BLaER1 treated with 17β-estradiol and CSF1 and Interleukin-3, amounts not matched to agents 10 nM and 100 nM (cell line): ENCODE data around the gene STK26.
"Not testable (repeated sequence)": the region's sequence is repeated elsewhere in the genome, so short reads cannot be mapped to it uniquely, and the experiment has no call there.

ENCODE experiments used
- H3K27ac ChIP-seq, 11 experiments: shearing (Covaris generic); formaldehyde crosslinking; 2 replicates each; pipeline ENCODE4 v1.8.1; 2022
- H3K27me3 ChIP-seq, 11 experiments: shearing (Covaris generic); formaldehyde crosslinking; 2 replicates each; pipeline ENCODE4 v1.8.1; 2022
- H3K36me3 ChIP-seq, 11 experiments: shearing (Covaris generic); formaldehyde crosslinking; 2 replicates each; pipeline ENCODE4 v1.8.1; 2022
- H3K4me1 ChIP-seq, 10 experiments: shearing (Covaris generic); formaldehyde crosslinking; 2 replicates each; pipeline ENCODE4 v1.8.1; 2022
- H3K4me2 ChIP-seq, 11 experiments: shearing (Covaris generic); formaldehyde crosslinking; 2 replicates each; pipeline ENCODE4 v1.8.1; 2022
- H3K4me3 ChIP-seq, 10 experiments: shearing (Covaris generic); formaldehyde crosslinking; 2 replicates each; pipeline ENCODE4 v1.8.1; 2022
- H3K9ac ChIP-seq, 11 experiments: shearing (Covaris generic); formaldehyde crosslinking; 2 replicates each; pipeline ENCODE4 v1.8.1; 2022
- H3K9me3 ChIP-seq, 11 experiments: shearing (Covaris generic); formaldehyde crosslinking; replicated peaks in 1 of 11; 2 replicates each; pipeline ENCODE4 v1.8.1; 2022
- H4K20me1 ChIP-seq, 11 experiments: shearing (Covaris generic); formaldehyde crosslinking; 2 replicates each; pipeline ENCODE4 v1.8.1; 2022
- Cebpa-rat ChIP-seq, 11 experiments: shearing (Covaris generic); IDR thresholded peaks; 2 replicates each; pipeline ENCODE4 v1.8.1; 2022

STK26 gene

DNA sequence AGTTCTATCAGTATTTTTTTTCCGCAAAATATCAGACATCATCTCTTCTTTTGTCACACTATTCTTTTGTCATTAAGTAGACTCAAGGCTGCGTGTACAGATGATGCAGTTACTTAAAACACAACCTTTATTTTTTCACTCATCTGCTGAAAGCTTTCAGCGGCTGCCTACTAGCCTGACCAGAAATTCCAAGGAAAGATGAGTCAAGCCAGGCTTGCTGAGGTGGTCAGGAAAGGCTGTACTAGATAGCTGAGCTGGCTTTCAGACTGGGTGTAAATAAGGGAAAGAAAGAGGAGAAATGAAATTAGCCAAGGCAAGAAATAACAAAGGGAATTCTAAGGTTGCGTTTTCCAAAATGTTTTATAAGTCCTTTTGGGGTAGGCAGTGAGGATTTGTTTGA, 17.9 kb downstream of the STK26 start:
- Histone ChIP-seq H3K9me3 (no peaks in the 10 kb centered on the region), H3K4me2 (peak overlapping the region in 2 of 11 experiments; percentile 15 to 26; a peak in 1 of 22 replicates), H3K9ac (no peak overlapping the region), H3K27me3 (peaks cover 93 to 97% (median 96%) of the 10 kb centered on the region in 11 experiments), H3K4me1 (peaks cover 0 to 17% (median 4%) of the 10 kb centered on the region in 10 experiments; a peak in 10 of 20 replicates), H3K4me3 (no peak overlapping the region), H3K27ac (no peak overlapping the region), H3K36me3 (no peaks in the 10 kb centered on the region; a peak in 1 of 22 replicates), H4K20me1 (peaks cover 0 to 95% (median 56%) of the 10 kb centered on the region in 11 experiments; a peak in 18 of 22 replicates)
- TF ChIP-seq Cebpa-rat (IDR thresholded peaks at IDR 0.05) = no peak

DNA sequence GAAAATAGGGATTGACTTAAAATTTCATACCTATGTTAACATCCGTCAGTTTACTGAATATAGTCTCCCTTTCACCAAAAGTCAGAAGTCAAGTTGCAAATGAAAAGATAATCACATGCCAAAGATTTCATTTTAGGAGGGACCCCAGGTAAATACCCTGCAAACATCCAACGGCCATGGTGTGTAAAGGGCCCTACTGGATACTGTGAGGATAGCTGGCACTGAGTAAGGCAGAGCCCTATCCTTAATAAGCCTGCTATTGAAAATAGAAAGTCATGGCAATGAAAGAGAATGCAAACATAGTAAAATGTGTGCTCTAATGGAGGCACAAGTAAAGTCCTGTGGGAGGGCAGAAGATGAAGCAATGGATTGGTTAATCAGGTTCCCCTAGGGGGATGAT, 20.9 kb downstream of the STK26 start:
- Histone ChIP-seq H3K27me3 (peaks cover 90 to 96% (median 92%) of the 10 kb centered on the region in 11 experiments), H3K36me3 (peaks cover 0 to 5% (median 0%) of the 10 kb centered on the region in 11 experiments; a peak in 4 of 22 replicates), H3K4me2 (no peak overlapping the region), H3K4me3 (no peak overlapping the region), H3K4me1 (peaks cover 0 to 20% (median 0%) of the 10 kb centered on the region in 10 experiments; a peak in 2 of 20 replicates), H3K27ac (no peak overlapping the region), H4K20me1 (peaks cover 0 to 91% (median 39%) of the 10 kb centered on the region in 11 experiments; a peak in 17 of 22 replicates), H3K9me3 (no peaks in the 10 kb centered on the region; a peak in 1 of 22 replicates), H3K9ac (no peak overlapping the region)
- no peak for TF ChIP-seq Cebpa-rat (IDR thresholded peaks at IDR 0.05)

DNA sequence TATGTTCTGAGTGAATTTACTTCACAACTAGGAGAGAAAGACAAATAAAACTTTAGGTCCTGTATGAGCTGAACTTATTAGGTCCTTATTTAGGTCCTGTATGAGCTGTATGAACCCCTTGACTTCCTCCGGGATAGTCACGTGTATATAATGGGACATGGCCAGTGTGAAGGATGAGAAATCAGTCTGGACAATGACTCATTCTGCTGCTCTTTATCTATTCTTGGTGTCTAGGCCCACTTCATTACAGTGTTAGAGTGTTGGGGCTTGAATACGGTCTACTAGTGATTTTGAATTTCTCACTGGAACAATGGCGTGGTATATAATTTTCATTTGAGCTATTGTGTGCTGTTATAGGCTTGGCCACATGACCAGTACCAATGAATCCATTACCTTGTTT, 21.9 kb downstream of the STK26 start:
- no peak overlapping the region for H3K27ac ChIP-seq
- H3K4me2 ChIP-seq = no peak overlapping the region
- H3K4me3 ChIP-seq = no peak overlapping the region
- H4K20me1 ChIP-seq = peaks cover 0 to 90% (median 36%) of the 10 kb centered on the region in 11 experiments; a peak in 16 of 22 replicates
- no peak overlapping the region for H3K9ac ChIP-seq
- H3K36me3 ChIP-seq = peaks cover 0 to 12% (median 0%) of the 10 kb centered on the region in 11 experiments; a peak in 5 of 22 replicates
- no peak for TF ChIP-seq Cebpa-rat (IDR thresholded peaks at IDR 0.05)
- peaks cover 90 to 96% (median 92%) of the 10 kb centered on the region in 11 experiments for H3K27me3 ChIP-seq
- peaks cover 0 to 23% (median 0%) of the 10 kb centered on the region in 10 experiments; a peak in 2 of 20 replicates for H3K4me1 ChIP-seq
- H3K9me3 ChIP-seq = peaks cover 0 to 3% (median 0%) of the 10 kb centered on the region in 11 experiments; a peak in 1 of 22 replicates

DNA sequence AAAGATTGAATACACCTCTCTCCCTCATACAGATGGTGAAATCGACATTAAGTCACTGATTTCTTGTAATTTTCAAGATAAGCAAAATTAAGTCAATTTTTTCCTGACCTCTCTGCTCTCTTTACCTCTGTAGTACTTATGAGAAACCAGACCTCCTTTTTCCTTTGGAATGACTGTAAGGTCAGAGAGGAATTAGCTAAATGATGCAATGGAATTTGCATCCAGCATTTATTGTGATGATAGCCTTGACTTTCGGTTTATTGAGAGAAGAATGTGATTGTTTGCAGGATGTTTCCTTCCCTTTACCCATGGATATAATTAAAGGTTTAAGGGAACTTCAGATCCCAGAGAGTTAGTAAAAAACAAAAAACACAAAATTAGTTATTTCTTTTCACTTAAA, 22.4 kb downstream of the STK26 start:
- H3K4me1 ChIP-seq = peaks cover 0 to 22% (median 0%) of the 10 kb centered on the region in 10 experiments; a peak in 2 of 20 replicates

DNA sequence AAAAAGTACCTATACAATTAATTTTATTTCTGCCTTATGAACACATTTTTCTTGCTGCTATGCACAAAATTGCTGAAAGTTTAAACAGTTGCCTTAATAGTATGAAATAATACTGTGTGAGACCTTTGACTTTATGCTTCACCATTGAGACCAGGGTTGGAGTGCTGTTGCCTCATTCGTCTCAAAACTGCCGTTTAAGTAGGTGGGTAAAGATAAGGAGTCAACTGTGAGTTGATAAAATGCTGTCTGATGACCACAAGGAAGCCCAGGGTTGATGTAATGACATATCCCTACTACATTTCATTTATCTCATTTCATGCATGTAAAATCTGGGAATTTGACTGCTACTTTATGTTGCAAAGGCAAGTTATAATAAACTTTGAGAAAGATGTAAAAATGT, 23.4 kb downstream of the STK26 start:
- Histone ChIP-seq H3K27ac (no peak overlapping the region), H3K4me2 (no peak overlapping the region), H3K4me1 (peaks cover 0 to 14% (median 0%) of the 10 kb centered on the region in 10 experiments; a peak in 1 of 20 replicates), H3K9me3 (peaks cover 0 to 17% (median 0%) of the 10 kb centered on the region in 11 experiments; a peak in 5 of 22 replicates), H3K4me3 (no peak overlapping the region), H3K9ac (no peak overlapping the region), H4K20me1 (peaks cover 0 to 89% (median 32%) of the 10 kb centered on the region in 11 experiments; a peak in 16 of 22 replicates), H3K36me3 (peaks cover 0 to 26% (median 0%) of the 10 kb centered on the region in 11 experiments; a peak in 7 of 22 replicates), H3K27me3 (peaks cover 89 to 95% (median 91%) of the 10 kb centered on the region in 11 experiments)
- no peak for TF ChIP-seq Cebpa-rat (IDR thresholded peaks at IDR 0.05)

More for the DNA sequence above, 22.4 kb downstream of the STK26 start:
- H3K36me3 ChIP-seq = peaks cover 0 to 17% (median 0%) of the 10 kb centered on the region in 11 experiments; a peak in 7 of 22 replicates
- peaks cover 90 to 96% (median 92%) of the 10 kb centered on the region in 11 experiments for H3K27me3 ChIP-seq
- TF ChIP-seq Cebpa-rat (IDR thresholded peaks at IDR 0.05) = no peak
- no peak overlapping the region for H3K27ac ChIP-seq
- no peak overlapping the region for H3K9ac ChIP-seq
- H4K20me1 ChIP-seq = peaks cover 0 to 90% (median 32%) of the 10 kb centered on the region in 11 experiments; a peak in 16 of 22 replicates
- no peak overlapping the region for H3K4me3 ChIP-seq
- H3K4me2 ChIP-seq = no peak overlapping the region
- peaks cover 0 to 8% (median 0%) of the 10 kb centered on the region in 11 experiments; a peak in 3 of 22 replicates for H3K9me3 ChIP-seq

DNA sequence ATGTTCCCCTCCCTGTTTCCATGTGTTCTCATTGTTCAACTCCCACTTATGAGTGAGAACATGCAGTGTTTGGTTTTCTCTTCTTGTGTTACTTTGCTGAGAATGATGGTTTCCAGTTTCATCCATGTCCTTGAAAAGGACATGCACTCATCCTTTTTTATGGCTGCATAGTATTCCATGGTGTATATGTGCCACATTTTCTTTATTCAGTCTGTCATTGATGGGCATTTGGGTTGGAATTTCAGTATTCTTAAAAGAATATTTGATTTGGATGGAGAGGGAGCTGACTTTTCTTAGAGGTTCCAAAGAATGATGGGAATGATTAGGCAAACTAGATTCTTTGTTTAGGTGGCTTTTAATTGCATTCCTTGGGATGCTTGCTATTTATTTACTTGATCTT, 28.7 kb downstream of the STK26 start:
- peaks cover 88 to 98% (median 94%) of the 10 kb centered on the region in 11 experiments for H3K27me3 ChIP-seq
- not testable (repeated sequence) for H3K4me2 ChIP-seq, H3K27ac ChIP-seq, H3K9ac ChIP-seq, H3K4me3 ChIP-seq
- peaks cover 0 to 87% (median 28%) of the 10 kb centered on the region in 11 experiments; a peak in 20 of 22 replicates for H4K20me1 ChIP-seq
- peaks cover 0 to 52% (median 13%) of the 10 kb centered on the region in 11 experiments; a peak in 15 of 22 replicates for H3K36me3 ChIP-seq
- H3K9me3 ChIP-seq = peaks cover 0 to 23% (median 0%) of the 10 kb centered on the region in 11 experiments; a peak in 5 of 22 replicates
- peaks cover 0 to 12% (median 0%) of the 10 kb centered on the region in 10 experiments; a peak in 3 of 20 replicates for H3K4me1 ChIP-seq

DNA sequence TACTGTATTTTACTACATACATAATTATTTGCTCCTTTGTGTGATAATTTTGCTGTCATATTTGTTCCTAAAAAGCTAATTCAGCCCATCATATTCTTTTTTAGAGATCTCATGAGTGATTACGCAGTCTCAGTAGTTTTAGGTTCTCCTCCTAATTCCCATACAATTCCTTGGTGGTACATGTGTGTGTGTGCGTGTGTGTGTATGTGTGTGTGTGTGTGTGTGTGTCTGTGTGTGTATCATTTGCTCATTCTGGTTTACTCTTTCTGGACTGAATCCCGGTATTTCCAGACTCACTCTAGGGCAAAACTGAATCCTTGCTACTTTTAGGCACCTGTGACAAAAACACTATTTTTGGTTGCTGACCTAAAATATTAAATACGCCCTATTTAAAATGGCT, 34.9 kb downstream of the STK26 start:
- no peak overlapping the region for H3K9ac ChIP-seq
- H3K27me3 ChIP-seq = peaks cover 96 to 100% (median 99%) of the 10 kb centered on the region in 11 experiments
- peaks cover 0 to 59% (median 34%) of the 10 kb centered on the region in 11 experiments; a peak in 19 of 22 replicates for H4K20me1 ChIP-seq
- peaks cover 0 to 59% (median 18%) of the 10 kb centered on the region in 11 experiments; a peak in 14 of 22 replicates for H3K36me3 ChIP-seq
- no peak for TF ChIP-seq Cebpa-rat (IDR thresholded peaks at IDR 0.05)
- H3K4me1 ChIP-seq = peaks cover 0 to 6% (median 0%) of the 10 kb centered on the region in 10 experiments; a peak in 2 of 20 replicates
- no peak overlapping the region for H3K27ac ChIP-seq
- H3K9me3 ChIP-seq = no peaks in the 10 kb centered on the region
- no peak overlapping the region for H3K4me3 ChIP-seq
- H3K4me2 ChIP-seq = no peak overlapping the region

DNA sequence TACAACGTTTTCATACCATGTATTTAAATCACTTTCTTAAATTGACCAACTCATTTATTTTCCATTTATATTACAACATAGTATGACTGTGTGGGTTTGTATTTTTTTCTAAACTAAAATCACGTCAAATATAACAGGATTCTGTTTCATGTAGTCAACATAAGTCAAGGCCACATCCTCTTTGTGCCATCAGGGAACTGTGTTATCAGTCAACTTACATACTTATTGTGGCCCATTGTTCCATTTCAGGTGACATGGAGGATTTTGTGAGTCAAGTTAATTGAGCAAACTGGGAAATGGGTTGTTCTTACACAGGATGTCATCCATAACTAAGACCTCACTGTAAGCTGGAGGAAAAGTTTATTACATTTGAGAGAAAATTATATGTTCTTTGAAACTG, 35.9 kb downstream of the STK26 start:
- H3K36me3 ChIP-seq = peaks cover 0 to 69% (median 23%) of the 10 kb centered on the region in 11 experiments; a peak in 15 of 22 replicates
- no peak overlapping the region for H3K4me3 ChIP-seq
- peaks cover 97 to 100% (median 99%) of the 10 kb centered on the region in 11 experiments for H3K27me3 ChIP-seq

DNA sequence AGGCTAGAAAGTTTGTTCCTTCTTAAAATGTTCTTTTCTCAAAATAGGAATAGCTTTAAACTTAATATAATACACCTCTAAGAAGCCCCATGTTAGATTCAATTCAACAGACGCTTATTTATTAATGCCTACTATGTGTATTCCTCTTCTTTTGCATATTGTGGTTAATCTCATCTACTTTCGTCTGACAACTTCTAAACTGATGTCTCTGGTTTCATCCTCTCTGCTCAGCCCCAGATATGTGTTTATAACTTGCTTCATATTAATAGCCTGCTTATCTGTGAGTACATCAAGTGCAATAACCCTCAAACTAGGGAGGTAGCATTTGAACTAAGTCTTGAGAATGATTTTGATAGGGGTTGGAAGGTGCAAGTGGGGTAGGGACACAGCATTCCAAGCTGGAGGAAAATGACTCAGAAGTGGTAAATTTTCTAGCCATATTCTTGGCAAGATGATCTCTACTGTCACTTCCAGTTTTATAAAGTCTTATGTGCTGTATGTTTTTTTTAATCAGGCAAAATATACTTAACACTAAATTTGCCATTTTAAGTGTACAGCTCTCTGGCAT, 37.0 kb downstream of the STK26 start:
- Histone ChIP-seq H3K4me1 (no peaks in the 10 kb centered on the region), H3K9me3 (no peaks in the 10 kb centered on the region), H4K20me1 (peaks cover 0 to 44% (median 26%) of the 10 kb centered on the region in 11 experiments; a peak in 18 of 22 replicates), H3K9ac (no peak overlapping the region), H3K4me3 (no peak overlapping the region), H3K36me3 (peaks cover 0 to 65% (median 21%) of the 10 kb centered on the region in 11 experiments; a peak in 15 of 22 replicates), H3K4me2 (no peak overlapping the region), H3K27me3 (peaks cover 96 to 100% (median 98%) of the 10 kb centered on the region in 11 experiments), H3K27ac (no peak overlapping the region)
- TF ChIP-seq Cebpa-rat (IDR thresholded peaks at IDR 0.05) = no peak

More for the DNA sequence above, 35.9 kb downstream of the STK26 start:
- Histone ChIP-seq H4K20me1 (peaks cover 0 to 50% (median 33%) of the 10 kb centered on the region in 11 experiments; a peak in 18 of 22 replicates), H3K9ac (no peak overlapping the region), H3K9me3 (no peaks in the 10 kb centered on the region), H3K27ac (no peak overlapping the region), H3K4me1 (peaks cover 0 to 6% (median 0%) of the 10 kb centered on the region in 10 experiments; a peak in 2 of 20 replicates), H3K4me2 (no peak overlapping the region)
- TF ChIP-seq Cebpa-rat (IDR thresholded peaks at IDR 0.05) = no peak
